ENCODE results near the gene PRKCB.

Gene PRKCB

GRCh38 chr16:24163935-24164334, 328.2 kb downstream of the PRKCB start:
- TF ChIP-seq GATA1 (IDR thresholded peaks at IDR 0.05; ENCODE audit: low read depth, low read length) (no peak), POLR2A (IDR thresholded peaks at IDR 0.05; ENCODE audit: low read length) (no peak)

GRCh38 chr16:24164416-24164815, 328.6 kb downstream of the PRKCB start:
- TF ChIP-seq POLR2A (IDR thresholded peaks at IDR 0.05; ENCODE audit: low read length), result no peak
- TF ChIP-seq GATA1 (IDR thresholded peaks at IDR 0.05; ENCODE audit: low read depth, low read length), result no peak

More at GRCh38 chr16:24163935-24164334, 328.2 kb downstream of the PRKCB start:
- DNase-seq, result no peak

GRCh38 chr16:24165273-24165672, 329.5 kb downstream of the PRKCB start:
- TF ChIP-seq GATA1 (IDR thresholded peaks at IDR 0.05; ENCODE audit: low read depth, low read length), result no peak
- TF ChIP-seq POLR2A (IDR thresholded peaks at IDR 0.05; ENCODE audit: low read length), result no peak
- DNase-seq, result no peak

More at GRCh38 chr16:24164416-24164815, 328.6 kb downstream of the PRKCB start:
- DNase-seq, result no peak

- no peak for DNase-seq
- TF ChIP-seq GATA1 (IDR thresholded peaks at IDR 0.05; ENCODE audit: low read depth, low read length) (no peak), POLR2A (IDR thresholded peaks at IDR 0.05; ENCODE audit: low read length) (no peak)
Observed at GRCh38 chr16:24166661-24167528, 331.1 kb downstream of the PRKCB start.

GRCh38 chr16:24168856-24169255, 333.1 kb downstream of the PRKCB start:
- TF ChIP-seq POLR2A (IDR thresholded peaks at IDR 0.05; ENCODE audit: low read length), result no peak
- TF ChIP-seq GATA1 (IDR thresholded peaks at IDR 0.05; ENCODE audit: low read depth, low read length), result no peak

GRCh38 chr16:24170407-24170806, 334.6 kb downstream of the PRKCB start:
- TF ChIP-seq GATA1 (IDR thresholded peaks at IDR 0.05; ENCODE audit: low read depth, low read length), result no peak
- TF ChIP-seq POLR2A (IDR thresholded peaks at IDR 0.05; ENCODE audit: low read length), result no peak
- no peak for DNase-seq

More at GRCh38 chr16:24168856-24169255, 333.1 kb downstream of the PRKCB start:
- DNase-seq, result no peak

GRCh38 chr16:24174504-24174903, 338.7 kb downstream of the PRKCB start:
- no peak for TF ChIP-seq POLR2A (IDR thresholded peaks at IDR 0.05; ENCODE audit: low read length)
- no peak for TF ChIP-seq GATA1 (IDR thresholded peaks at IDR 0.05; ENCODE audit: low read depth, low read length)
- DNase-seq, result no peak

GRCh38 chr16:24174957-24175356, 339.2 kb downstream of the PRKCB start:
- TF ChIP-seq GATA1 (IDR thresholded peaks at IDR 0.05; ENCODE audit: low read depth, low read length) (no peak), POLR2A (IDR thresholded peaks at IDR 0.05; ENCODE audit: low read length) (no peak)
- DNase-seq, result peak in 1 of 2 experiments; percentile 23

GRCh38 chr16:24178496-24178895, 342.7 kb downstream of the PRKCB start:
- peak; percentile 35 for DNase-seq
- TF ChIP-seq POLR2A (IDR thresholded peaks at IDR 0.05; ENCODE audit: low read length), result no peak
- no peak for TF ChIP-seq GATA1 (IDR thresholded peaks at IDR 0.05; ENCODE audit: low read depth, low read length)

- no peak for TF ChIP-seq GATA1 (IDR thresholded peaks at IDR 0.05; ENCODE audit: low read depth, low read length)
- TF ChIP-seq POLR2A (IDR thresholded peaks at IDR 0.05; ENCODE audit: low read length), result no peak
- no peak for DNase-seq
Observed at GRCh38 chr16:24180451-24180850, 344.7 kb downstream of the PRKCB start.

- TF ChIP-seq POLR2A (IDR thresholded peaks at IDR 0.05; ENCODE audit: low read length), result no peak
- no peak for TF ChIP-seq GATA1 (IDR thresholded peaks at IDR 0.05; ENCODE audit: low read depth, low read length)
- DNase-seq, result no peak
Observed at GRCh38 chr16:24188021-24188542, 352.3 kb downstream of the PRKCB start.

GRCh38 chr16:24188751-24189318, 353.1 kb downstream of the PRKCB start:
- no peak for TF ChIP-seq POLR2A (IDR thresholded peaks at IDR 0.05; ENCODE audit: low read length)
- no peak for TF ChIP-seq GATA1 (IDR thresholded peaks at IDR 0.05; ENCODE audit: low read depth, low read length)
- no peak for DNase-seq

- no peak for DNase-seq
- TF ChIP-seq POLR2A (IDR thresholded peaks at IDR 0.05; ENCODE audit: low read length), result no peak
- TF ChIP-seq GATA1 (IDR thresholded peaks at IDR 0.05; ENCODE audit: low read depth, low read length), result no peak
Observed at GRCh38 chr16:24189941-24190340, 354.2 kb downstream of the PRKCB start.

GRCh38 chr16:24191876-24192402, 356.2 kb downstream of the PRKCB start:
- no peak for DNase-seq
- TF ChIP-seq POLR2A (IDR thresholded peaks at IDR 0.05; ENCODE audit: low read length) (no peak), GATA1 (IDR thresholded peaks at IDR 0.05; ENCODE audit: low read depth, low read length) (no peak)
